ENCODE results near the gene ALOX5.

GRCh38 chr10:45432700-45433472 is 58.9 kb downstream of the ALOX5 start:
- TF ChIP-seq SMC3 (IDR thresholded peaks at IDR 0.05; ENCODE audit: low read depth, low read length): no peak
- TF ChIP-seq CTCF (conservative IDR thresholded peaks at IDR 0.05; ENCODE audit: low read depth, low read length): no peak
- TF ChIP-seq ELK1 (IDR thresholded peaks at IDR 0.05; ENCODE audit: borderline replicate concordance, low read depth, low read length): no peak
- no peak for TF ChIP-seq MXI1 (IDR thresholded peaks at IDR 0.05; ENCODE audit: borderline replicate concordance, low read depth, low read length)
- TF ChIP-seq RAD21 (IDR thresholded peaks at IDR 0.05; ENCODE audit: low read length): no peak
- TF ChIP-seq USF2 (IDR thresholded peaks at IDR 0.05; ENCODE audit: low read depth, low read length): no peak
- TF ChIP-seq POLR2A (IDR thresholded peaks at IDR 0.05; ENCODE audit: low read depth, low read length): no peak

All from IMR-90 (cell line).